ENCODE measurements around the gene NAP1L1.

NAP1L1 gene

GRCh38 chr12:76042147-76042546 lies 42.3 kb downstream of the NAP1L1 start:
- in situ Hi-C loops (cut with HindIII; ENCODE audit: low sequenced_read_pairs) = loop anchor here (5.0 kb wide), 1 partner anchor 35 kb away; no protein-coding TSS in a partner anchor

- in situ Hi-C loops (cut with HindIII; ENCODE audit: low sequenced_read_pairs) = loop anchor here (5.0 kb wide), 1 partner anchor 36 kb away; no protein-coding TSS in a partner anchor
Observed at GRCh38 chr12:76041406-76041805, 43.1 kb downstream of the NAP1L1 start.

- in situ Hi-C loops (cut with HindIII; ENCODE audit: low sequenced_read_pairs) = loop anchor here (5.0 kb wide), 1 partner anchor 37 kb away; no protein-coding TSS in a partner anchor
Observed at GRCh38 chr12:76040461-76040860, 44.0 kb downstream of the NAP1L1 start.

GRCh38 chr12:76038176-76038575 lies 46.3 kb downstream of the NAP1L1 start:
- in situ Hi-C loops (cut with HindIII; ENCODE audit: low sequenced_read_pairs) = no loop called here

GRCh38 chr12:76037130-76038103 lies 47.1 kb downstream of the NAP1L1 start:
- in situ Hi-C loops (cut with HindIII; ENCODE audit: low sequenced_read_pairs) = no loop called here

- in situ Hi-C loops (cut with HindIII; ENCODE audit: low sequenced_read_pairs) = no loop called here
Observed at GRCh38 chr12:76035045-76035444, 49.4 kb downstream of the NAP1L1 start.

GRCh38 chr12:76033081-76034011 lies 51.1 kb downstream of the NAP1L1 start:
- in situ Hi-C loops (cut with HindIII; ENCODE audit: low sequenced_read_pairs) = no loop called here

GRCh38 chr12:76032043-76032981 lies 52.2 kb downstream of the NAP1L1 start:
- in situ Hi-C loops (cut with HindIII; ENCODE audit: low sequenced_read_pairs) = no loop called here

GRCh38 chr12:76031414-76032042 lies 53.0 kb downstream of the NAP1L1 start, which contains the start of gene PHLDA1:
TSS of gene PHLDA1 (minus strand) at chr12:76031776.
- in situ Hi-C loops (cut with HindIII; ENCODE audit: low sequenced_read_pairs) = no loop called here

- in situ Hi-C loops (cut with HindIII; ENCODE audit: low sequenced_read_pairs) = no loop called here
Observed at GRCh38 chr12:76031081-76031413, 53.4 kb downstream of the NAP1L1 start.

- in situ Hi-C loops (cut with HindIII; ENCODE audit: low sequenced_read_pairs) = no loop called here
Observed at GRCh38 chr12:76030341-76031080, 54.0 kb downstream of the NAP1L1 start.

GRCh38 chr12:76029982-76030340 lies 54.5 kb downstream of the NAP1L1 start:
- in situ Hi-C loops (cut with HindIII; ENCODE audit: low sequenced_read_pairs) = no loop called here

- in situ Hi-C loops (cut with HindIII; ENCODE audit: low sequenced_read_pairs) = no loop called here
Observed at GRCh38 chr12:76028571-76029277, 55.8 kb downstream of the NAP1L1 start.

GRCh38 chr12:76026643-76027063 lies 57.8 kb downstream of the NAP1L1 start:
- in situ Hi-C loops (cut with HindIII; ENCODE audit: low sequenced_read_pairs) = no loop called here

GRCh38 chr12:76025601-76026575 lies 58.6 kb downstream of the NAP1L1 start:
- in situ Hi-C loops (cut with HindIII; ENCODE audit: low sequenced_read_pairs) = no loop called here

- in situ Hi-C loops (cut with HindIII; ENCODE audit: low sequenced_read_pairs) = no loop called here
Observed at GRCh38 chr12:76024942-76025600, 59.4 kb downstream of the NAP1L1 start.
